ENCODE results near the gene RBM48.

Gene RBM48

GRCh38 chr7:92586403-92586802 is 57.8 kb downstream of the RBM48 start:
- Histone ChIP-seq H3K27me3 (ENCODE audit: control insufficient read depth in 1 of 2, insufficient read depth in 2 of 2, low read length in 2 of 2) (no peaks in the 10 kb centered on the region), H3K4me3 (ENCODE audit: low read depth in 1 of 2, low read length in 2 of 2) (no peak overlapping the region), H3K9ac (ENCODE audit: low read length) (no peak overlapping the region), H3K4me1 (ENCODE audit: insufficient read depth, low read length) (peaks cover 32% of the 10 kb centered on the region), H3K36me3 (ENCODE audit: insufficient read depth, low read length) (no peaks in the 10 kb centered on the region), H3K27ac (ENCODE audit: low read depth, low read length) (no peak overlapping the region), H3K9me3 (ENCODE audit: low read length) (no peaks in the 10 kb centered on the region)

- no peak overlapping the region for H3K9ac ChIP-seq (ENCODE audit: low read length)
- no peak overlapping the region for H3K4me3 ChIP-seq (ENCODE audit: low read depth in 1 of 2, low read length in 2 of 2)
- no peak overlapping the region for H3K27ac ChIP-seq (ENCODE audit: low read depth, low read length)
- no peaks in the 10 kb centered on the region for H3K9me3 ChIP-seq (ENCODE audit: low read length)
- H3K36me3 ChIP-seq (ENCODE audit: insufficient read depth, low read length) = no peaks in the 10 kb centered on the region
- peaks cover 32% of the 10 kb centered on the region for H3K4me1 ChIP-seq (ENCODE audit: insufficient read depth, low read length)
- H3K27me3 ChIP-seq (ENCODE audit: control insufficient read depth in 1 of 2, insufficient read depth in 2 of 2, low read length in 2 of 2) = no peaks in the 10 kb centered on the region
Observed at GRCh38 chr7:92586841-92587240, 58.2 kb downstream of the RBM48 start.
